MM.1S (cell line): ENCODE results near the gene TRIM39.

ENCODE experiments used
- EZH2 ChIP-seq: fragments of 300-600 bp; sonication (generic); optimal IDR thresholded peaks from 2 replicates; pipeline ENCODE3; 2017; ENCODE audit warnings: low read depth, mild to moderate bottlenecking, antibody characterized with exemption, low read length, mixed read lengths
- EZH2phosphoT487 ChIP-seq: fragments of 300-600 bp; sonication (generic); IDR thresholded peaks from 2 replicates; pipeline ENCODE4 v1.6.1; 2018; ENCODE audit warnings: antibody characterized with exemption, low read length
- TF ChIP-seq, protein P1 (sequence below): fragments of 300-600 bp; sonication (generic); IDR thresholded peaks from 2 replicates; pipeline ENCODE4 v1.5.1; 2016; ENCODE audit warnings: antibody characterized with exemption, low read length, mixed read lengths

DNA sequence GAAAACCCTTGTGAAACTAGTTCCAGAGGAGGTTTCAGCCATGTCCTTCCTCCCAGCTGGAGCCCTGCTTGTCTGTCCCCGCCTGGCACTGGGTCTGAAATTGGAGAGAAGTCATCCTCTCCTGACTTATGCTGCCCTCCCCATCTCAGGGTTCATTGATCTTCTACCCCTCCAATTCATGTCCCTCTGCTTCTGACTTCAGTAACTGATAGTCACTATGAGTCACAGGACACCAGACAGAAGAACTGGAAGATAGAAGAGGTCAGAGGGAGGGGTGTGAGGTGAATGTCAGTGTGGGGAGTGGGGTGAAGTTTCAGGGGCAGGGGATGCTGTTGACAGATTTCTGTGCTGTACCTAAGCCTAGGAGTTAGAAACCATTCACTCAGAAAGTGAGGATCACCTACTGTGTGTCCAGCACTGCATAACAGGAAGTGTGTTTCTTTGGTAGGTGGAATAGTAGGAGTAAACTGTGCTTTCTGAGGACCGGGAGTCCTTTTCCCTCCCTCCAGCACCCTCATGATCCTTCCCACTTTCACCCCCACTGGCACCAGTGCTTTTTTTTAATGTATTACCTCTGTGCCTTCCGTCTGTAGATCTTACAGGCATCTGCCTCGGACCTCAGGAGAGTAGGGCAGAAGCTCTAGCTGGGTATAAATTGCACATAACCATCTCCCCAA, 17.6 kb downstream of the TRIM39 start:
- TF ChIP-seq, protein P1, sequence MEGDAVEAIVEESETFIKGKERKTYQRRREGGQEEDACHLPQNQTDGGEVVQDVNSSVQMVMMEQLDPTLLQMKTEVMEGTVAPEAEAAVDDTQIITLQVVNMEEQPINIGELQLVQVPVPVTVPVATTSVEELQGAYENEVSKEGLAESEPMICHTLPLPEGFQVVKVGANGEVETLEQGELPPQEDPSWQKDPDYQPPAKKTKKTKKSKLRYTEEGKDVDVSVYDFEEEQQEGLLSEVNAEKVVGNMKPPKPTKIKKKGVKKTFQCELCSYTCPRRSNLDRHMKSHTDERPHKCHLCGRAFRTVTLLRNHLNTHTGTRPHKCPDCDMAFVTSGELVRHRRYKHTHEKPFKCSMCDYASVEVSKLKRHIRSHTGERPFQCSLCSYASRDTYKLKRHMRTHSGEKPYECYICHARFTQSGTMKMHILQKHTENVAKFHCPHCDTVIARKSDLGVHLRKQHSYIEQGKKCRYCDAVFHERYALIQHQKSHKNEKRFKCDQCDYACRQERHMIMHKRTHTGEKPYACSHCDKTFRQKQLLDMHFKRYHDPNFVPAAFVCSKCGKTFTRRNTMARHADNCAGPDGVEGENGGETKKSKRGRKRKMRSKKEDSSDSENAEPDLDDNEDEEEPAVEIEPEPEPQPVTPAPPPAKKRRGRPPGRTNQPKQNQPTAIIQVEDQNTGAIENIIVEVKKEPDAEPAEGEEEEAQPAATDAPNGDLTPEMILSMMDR: no peak
- TF ChIP-seq EZH2 (no peak), EZH2phosphoT487 (no peak)
